ENCODE measurements around the gene ABHD17C. TPM values are rescaled to one million over a fixed set of nuclear protein-coding genes. Genes with fewer than 3 reads are reported as not detected.

The ABHD17C gene
- total RNA-seq, 1 experiment from 2014 or later: 42.2 TPM

DNA sequence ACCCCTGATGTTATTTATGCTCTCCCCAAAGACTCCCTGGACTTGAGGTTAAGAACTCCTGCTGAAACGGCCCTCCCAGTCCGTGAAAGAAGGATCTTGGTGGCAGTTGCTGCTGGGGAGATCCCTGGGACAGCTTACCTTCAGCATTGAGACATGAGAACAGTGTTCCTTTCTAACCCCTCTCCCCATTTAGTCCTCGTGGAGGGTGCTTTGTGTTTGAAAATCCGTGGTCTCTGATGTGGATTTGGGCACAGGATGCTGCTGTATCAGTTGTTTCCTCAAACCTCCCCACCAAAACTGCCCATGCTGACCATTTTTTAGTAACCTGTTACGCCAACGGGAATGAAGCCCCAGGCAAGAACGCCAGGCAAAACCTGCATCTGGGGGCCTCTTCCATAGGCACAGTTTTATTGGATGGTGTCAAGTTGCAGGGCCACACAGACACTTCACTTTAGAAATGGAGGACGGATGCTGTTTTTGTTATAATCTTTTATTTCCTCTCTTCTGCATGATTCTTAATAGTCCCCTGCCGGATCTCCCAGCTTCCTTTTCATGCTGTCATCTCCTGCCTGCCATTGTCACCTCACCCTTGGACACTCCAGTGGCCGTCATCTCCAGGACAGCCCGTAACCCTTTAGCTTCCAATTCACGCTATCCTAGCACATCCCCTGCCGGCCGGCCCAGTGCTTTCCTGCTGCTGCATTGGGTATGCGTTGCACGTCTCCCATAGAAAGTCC is 52.4 kb downstream of the ABHD17C start:
- peaks cover 25% of the 10 kb centered on the region for H4K20me1 ChIP-seq (ENCODE audit: insufficient read depth)
- POLR2A ChIA-PET (ENCODE audit: unreplicated experiment): no interaction called here
- no peak overlapping the region for H2AFZ ChIP-seq
- no peaks in the 10 kb centered on the region for H3K9me2 ChIP-seq (ENCODE audit: insufficient read depth)
- no peak overlapping the region for H3K27ac ChIP-seq
- peaks cover 8% of the 10 kb centered on the region; the same call in 1 of the 2 replicates for H3K9me3 ChIP-seq (ENCODE audit: insufficient read depth, low read depth)
- intact Hi-C loops (cut with micrococcal nuclease; ENCODE audit: unreplicated experiment): no loop called here
- H3K36me3 ChIP-seq (ENCODE audit: low read depth): peaks cover 51% of the 10 kb centered on the region
- no peaks in the 10 kb centered on the region for H3K27me3 ChIP-seq (ENCODE audit: insufficient read depth, low read depth)
- H3K79me2 ChIP-seq (ENCODE audit: low read depth): peaks cover 82% of the 10 kb centered on the region
- no peak for DNase-seq
- CTCF ChIA-PET: no interaction called here
- TF ChIP-seq EZH2 (IDR thresholded peaks at IDR 0.05; ENCODE audit: low read depth) (no peak), CTCF (conservative IDR thresholded peaks at IDR 0.05) (no peak)
- BruUV-seq (replicated peaks): no TSS peak
- H3K4me2 ChIP-seq: no peak overlapping the region
- no peak overlapping the region for H3K4me3 ChIP-seq
- peaks cover 58% of the 10 kb centered on the region; the same call in 1 of the 2 replicates for H3F3A ChIP-seq (ENCODE audit: insufficient read depth, low read depth)
- peaks cover 34% of the 10 kb centered on the region for H3K4me1 ChIP-seq (replicated peaks; ENCODE audit: insufficient read depth)

DNA sequence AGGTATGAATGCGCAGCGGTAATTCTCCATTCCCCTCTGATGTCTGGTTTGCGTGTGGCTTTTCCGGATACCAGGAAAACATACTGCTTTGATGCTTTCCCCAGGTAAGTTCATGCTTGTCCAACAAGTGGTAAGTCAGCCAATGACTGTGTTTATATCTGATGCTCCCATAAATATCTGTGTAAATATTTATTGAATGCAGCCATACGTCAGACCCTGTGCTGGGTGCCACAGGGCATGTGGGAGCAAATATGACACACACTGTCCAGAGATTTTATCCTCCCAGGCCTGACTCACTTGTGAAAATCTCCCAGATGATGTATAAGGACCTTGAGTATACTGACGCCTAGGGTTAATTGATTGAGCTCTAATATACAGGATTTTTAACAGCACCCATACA is 54.5 kb downstream of the ABHD17C start:
- H3F3A ChIP-seq (ENCODE audit: insufficient read depth, low read depth): peaks cover 46% of the 10 kb centered on the region; the same call in 1 of the 2 replicates
- peak in 1 of 2 experiments; percentile 61 for DNase-seq
- H3K27me3 ChIP-seq (ENCODE audit: insufficient read depth, low read depth): no peaks in the 10 kb centered on the region
- no peak overlapping the region for H3K27ac ChIP-seq
- no peaks in the 10 kb centered on the region for H3K9me2 ChIP-seq (ENCODE audit: insufficient read depth)
- BruUV-seq (replicated peaks): no TSS peak
- peaks cover 13% of the 10 kb centered on the region; the same call in 1 of the 2 replicates for H3K4me1 ChIP-seq (replicated peaks; ENCODE audit: insufficient read depth)
- peaks cover 64% of the 10 kb centered on the region for H3K36me3 ChIP-seq (ENCODE audit: low read depth)
- peaks cover 65% of the 10 kb centered on the region for H3K79me2 ChIP-seq (ENCODE audit: low read depth)
- intact Hi-C loops (cut with micrococcal nuclease; ENCODE audit: unreplicated experiment): no loop called here
- peaks cover 8% of the 10 kb centered on the region; the same call in 1 of the 2 replicates for H3K9me3 ChIP-seq (ENCODE audit: insufficient read depth, low read depth)
- TF ChIP-seq EZH2 (IDR thresholded peaks at IDR 0.05; ENCODE audit: low read depth) (no peak), CTCF (conservative IDR thresholded peaks at IDR 0.05) (no peak)
- H3K4me2 ChIP-seq: no peak overlapping the region
- ChIA-PET CTCF (no interaction called here), POLR2A (ENCODE audit: unreplicated experiment) (no interaction called here)
- no peak overlapping the region for H2AFZ ChIP-seq
- H4K20me1 ChIP-seq (ENCODE audit: insufficient read depth): peaks cover 33% of the 10 kb centered on the region
- no peak overlapping the region for H3K4me3 ChIP-seq

GRCh38 chr15:80750575-80750974 is 55.5 kb downstream of the ABHD17C start:
- Histone ChIP-seq H4K20me1 (ENCODE audit: insufficient read depth) (peaks cover 33% of the 10 kb centered on the region), H2AFZ (no peak overlapping the region), H3K4me3 (no peak overlapping the region), H3K27me3 (ENCODE audit: insufficient read depth, low read depth) (no peaks in the 10 kb centered on the region), H3K9me3 (ENCODE audit: insufficient read depth, low read depth) (peaks cover 6% of the 10 kb centered on the region; the same call in 1 of the 2 replicates), H3K36me3 (ENCODE audit: low read depth) (peaks cover 70% of the 10 kb centered on the region), H3K9me2 (ENCODE audit: insufficient read depth) (no peaks in the 10 kb centered on the region), H3K79me2 (ENCODE audit: low read depth) (peaks cover 57% of the 10 kb centered on the region), H3K4me2 (no peak overlapping the region), H3K27ac (no peak overlapping the region), H3F3A (ENCODE audit: insufficient read depth, low read depth) (peaks cover 40% of the 10 kb centered on the region; the same call in 1 of the 2 replicates), H3K4me1 (replicated peaks; ENCODE audit: insufficient read depth) (0 out of 2 replicates have a peak, but pooled peaks cover 6% of the 10 kb centered on the region)
- intact Hi-C loops (cut with micrococcal nuclease; ENCODE audit: unreplicated experiment): no loop called here
- ChIA-PET CTCF (no interaction called here), POLR2A (ENCODE audit: unreplicated experiment) (no interaction called here)
- BruUV-seq (replicated peaks): no TSS peak
- TF ChIP-seq EZH2 (IDR thresholded peaks at IDR 0.05; ENCODE audit: low read depth) (no peak), CTCF (conservative IDR thresholded peaks at IDR 0.05) (no peak)
- no peak for DNase-seq

Measured in PC-9 (cell line).